NCI-H524 treated with DMSO at 0.1 percent for 48 hours (cell line): ENCODE results near the gene PRORP.
A peak's percentile ranks its signal among the peaks of the same experiment; 100 is the strongest.
"Not testable (repeated sequence)": the region's sequence is repeated elsewhere in the genome, so short reads cannot be mapped to it uniquely, and the experiment has no call there.

Experiments
- DNase-seq: peaks from one replicate; lab custom pipeline; 2025; lab: John Stamatoyannopoulos, UW

The PRORP gene

DNA sequence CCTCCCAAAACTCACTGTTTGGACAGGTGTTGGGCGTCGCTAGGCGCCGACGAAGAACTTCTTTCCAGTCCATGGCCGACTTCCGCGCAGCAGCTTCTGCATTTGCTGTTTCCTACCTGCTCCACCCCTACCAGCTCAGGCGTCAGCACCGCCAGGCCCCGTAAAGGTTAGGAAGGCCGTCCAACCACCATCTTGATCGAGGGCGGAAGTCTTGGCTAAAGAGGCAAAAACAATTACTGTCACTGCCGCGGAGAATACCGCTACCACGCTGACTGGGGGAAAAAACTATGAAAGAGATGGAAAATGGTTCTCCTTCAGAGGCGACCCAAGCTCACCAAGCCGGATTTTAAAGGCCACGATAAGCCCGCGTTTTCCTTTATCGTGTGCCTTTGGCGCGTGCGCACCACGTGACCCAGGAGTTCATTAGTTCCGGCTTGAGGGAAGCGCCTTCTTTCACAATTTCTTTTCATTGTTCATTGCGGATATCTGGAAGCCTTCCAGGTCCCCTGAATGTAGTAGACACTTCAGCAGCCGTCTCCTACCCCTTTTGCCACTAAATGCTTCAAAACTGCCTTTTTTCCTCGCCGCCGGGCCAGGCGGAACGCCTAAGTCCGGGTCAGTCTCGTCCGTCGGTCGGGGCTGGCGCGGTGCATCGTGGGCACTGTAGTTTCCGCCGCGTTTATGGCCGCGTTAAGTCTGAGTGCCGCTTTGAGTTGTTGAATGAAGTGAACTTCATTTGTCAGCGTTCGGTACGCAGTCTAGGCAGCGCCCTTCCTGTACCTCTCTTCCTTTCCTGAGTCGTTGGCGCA is at the start of gene PRORP, which contains the start of gene PPP2R3C:
Gene PRORP (plus strand): TSS at position 666 of the 809 bp plus-strand sequence. CDS start 694 bp downstream, outside the sequence.
Gene PPP2R3C (minus strand): TSS at position 104 of the 809 bp plus-strand sequence. CDS start 31 bp downstream, at position 73.
- peak; percentile 80 for DNase-seq

DNA sequence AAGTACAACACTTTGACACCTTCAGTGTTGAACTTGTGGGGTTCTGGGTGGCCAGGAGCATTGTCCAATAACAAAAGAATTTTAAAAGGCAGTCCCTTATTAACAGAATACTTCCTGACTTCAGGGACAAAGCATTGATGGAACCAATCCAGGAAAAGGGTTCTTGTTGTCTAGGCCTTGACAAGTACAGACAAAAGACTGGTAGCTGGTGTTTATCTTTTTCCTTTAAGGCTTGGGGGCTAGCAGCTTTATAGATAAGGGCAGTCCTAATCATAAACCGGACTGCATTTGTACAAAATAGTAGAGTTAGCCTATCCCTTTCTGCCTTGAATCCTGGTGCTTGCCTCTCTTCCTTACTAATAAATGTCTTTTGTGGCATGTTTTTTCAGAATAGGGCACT is 48.9 kb upstream of the PRORP start:
- no peak for DNase-seq

DNA sequence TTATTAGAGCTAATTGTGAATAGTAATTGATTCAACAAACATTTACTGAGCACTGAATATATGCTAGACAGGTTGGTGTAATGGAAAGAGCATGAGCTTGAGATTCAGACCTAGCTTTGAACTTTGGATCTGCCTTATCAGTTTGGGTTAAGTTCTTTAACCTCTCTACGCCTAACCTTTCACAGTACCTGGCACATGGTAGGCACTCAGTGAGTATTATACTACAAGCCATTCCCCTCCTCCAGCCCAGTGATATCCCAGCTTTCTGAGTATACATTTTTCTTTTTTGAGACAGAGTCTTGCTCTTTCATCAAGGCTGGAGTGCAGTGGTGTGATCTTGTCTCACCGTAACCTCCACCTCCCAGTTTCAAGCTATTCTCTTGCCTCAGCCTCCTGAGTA is 44.3 kb upstream of the PRORP start:
- no peak for DNase-seq

DNA sequence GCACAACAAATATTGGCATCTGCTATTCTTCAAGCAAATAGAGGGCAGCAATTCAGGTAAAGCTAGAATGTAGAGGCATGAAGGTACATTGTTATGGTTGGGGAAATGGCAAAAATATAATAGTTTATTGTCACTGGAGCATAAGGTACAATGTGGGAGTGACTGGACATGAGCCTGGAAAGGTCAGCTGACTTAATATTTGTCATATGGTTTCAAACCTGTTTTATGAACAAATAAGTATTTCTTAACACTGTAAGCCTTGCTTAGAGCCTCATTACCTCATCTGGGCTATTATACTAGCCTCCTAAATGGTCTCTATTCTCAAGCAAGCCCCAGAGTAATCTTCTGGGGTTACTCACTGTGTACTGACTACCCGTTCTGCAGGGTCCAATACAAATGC is 42.6 kb upstream of the PRORP start:
- DNase-seq: no peak

DNA sequence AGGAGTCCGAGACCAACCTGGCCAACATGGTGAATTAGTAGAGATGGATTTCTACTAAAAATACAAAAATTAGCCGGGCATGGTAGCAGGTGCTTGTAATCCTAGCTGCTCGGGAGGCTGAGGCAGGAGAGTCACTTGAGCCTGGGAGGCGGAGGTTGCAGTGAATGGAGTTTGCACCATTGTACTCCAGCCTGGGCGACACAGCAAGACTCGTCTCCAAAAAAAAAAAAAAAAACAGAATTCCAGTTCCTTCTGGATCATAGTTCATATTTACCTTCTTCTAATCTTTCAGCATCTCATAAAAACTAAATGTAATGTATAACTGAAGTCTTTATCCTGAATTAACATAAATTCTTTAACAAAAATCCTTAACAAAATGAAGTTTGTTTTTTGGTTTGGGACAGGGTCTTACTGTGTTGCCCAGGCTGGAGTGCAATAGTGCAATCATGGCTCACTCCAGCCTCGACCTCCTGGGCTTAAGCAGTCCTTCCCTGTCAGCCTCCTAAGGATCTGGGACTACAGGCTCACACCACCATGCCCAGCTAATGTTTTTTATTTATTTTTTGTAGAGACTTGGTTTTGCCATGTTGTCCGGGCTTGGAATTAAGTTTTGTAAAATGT is 38.7 kb upstream of the PRORP start:
- DNase-seq: no peak

GRCh38 chr14:35085441-35085840 is 36.9 kb upstream of the PRORP start:
- DNase-seq: no peak

- no peak for DNase-seq
Observed at GRCh38 chr14:35088514-35088913, 33.8 kb upstream of the PRORP start.

DNA sequence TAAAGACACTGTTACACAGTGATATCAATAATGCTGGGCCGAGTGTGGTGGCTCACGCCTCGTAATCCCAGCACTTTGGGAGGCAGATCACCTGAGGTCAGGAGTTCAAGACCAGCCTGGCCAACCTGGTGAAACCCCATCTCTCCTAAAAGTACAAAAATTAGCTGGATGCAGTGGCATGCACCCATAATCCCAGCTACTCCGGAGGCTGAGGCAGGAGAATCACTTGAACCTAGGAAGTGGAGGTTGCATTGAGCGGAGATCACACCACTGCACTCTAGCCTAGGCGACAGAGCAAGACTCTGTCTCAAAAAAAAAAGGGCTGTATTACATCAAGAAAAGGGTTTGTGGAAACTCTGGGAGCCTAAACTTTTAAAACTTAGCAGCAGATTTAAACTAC is 27.7 kb upstream of the PRORP start:
- not testable (repeated sequence) for DNase-seq

DNA sequence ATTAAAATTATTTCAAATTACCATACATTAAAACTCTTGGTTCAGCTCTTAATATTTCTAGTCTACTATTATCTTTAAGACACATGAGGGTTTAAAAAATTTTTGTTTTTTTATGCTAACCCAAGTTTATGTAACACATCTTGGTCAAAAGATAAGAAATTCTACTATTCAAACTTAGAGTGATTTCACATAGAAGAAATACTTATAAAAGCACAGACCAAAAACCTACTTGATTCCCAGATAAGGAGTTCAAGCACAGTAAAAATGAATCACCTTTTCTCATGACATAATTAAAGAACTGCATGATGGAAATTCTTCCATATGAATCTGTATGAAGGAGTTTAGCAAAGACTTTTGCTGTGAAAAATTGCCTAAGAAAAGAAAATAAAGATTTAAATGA is 14.5 kb upstream of the PRORP start:
- no peak for DNase-seq

DNA sequence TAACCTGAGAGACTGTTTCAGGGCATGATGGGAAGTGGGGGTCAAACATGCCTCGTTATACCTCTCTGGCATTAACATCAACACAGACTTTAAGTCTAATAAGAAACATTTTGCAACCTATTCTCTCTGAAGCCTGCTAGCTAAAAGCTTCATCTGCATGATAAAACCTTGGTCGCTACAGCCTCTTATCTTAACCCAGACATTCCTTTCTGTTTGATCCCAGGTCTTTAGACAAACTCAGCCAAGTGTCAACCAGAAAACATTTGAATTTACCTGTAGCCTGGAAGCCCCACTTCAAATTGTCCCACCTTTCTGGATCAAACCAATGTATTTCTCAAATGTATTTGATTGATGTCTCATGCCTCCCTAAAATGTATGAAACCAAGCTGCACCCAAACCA is 9.7 kb upstream of the PRORP start:
- DNase-seq: no peak

GRCh38 chr14:35113308-35113950 is 8.9 kb upstream of the PRORP start:
- DNase-seq: no peak

GRCh38 chr14:35114036-35114435 is 8.3 kb upstream of the PRORP start:
- DNase-seq: no peak

DNA sequence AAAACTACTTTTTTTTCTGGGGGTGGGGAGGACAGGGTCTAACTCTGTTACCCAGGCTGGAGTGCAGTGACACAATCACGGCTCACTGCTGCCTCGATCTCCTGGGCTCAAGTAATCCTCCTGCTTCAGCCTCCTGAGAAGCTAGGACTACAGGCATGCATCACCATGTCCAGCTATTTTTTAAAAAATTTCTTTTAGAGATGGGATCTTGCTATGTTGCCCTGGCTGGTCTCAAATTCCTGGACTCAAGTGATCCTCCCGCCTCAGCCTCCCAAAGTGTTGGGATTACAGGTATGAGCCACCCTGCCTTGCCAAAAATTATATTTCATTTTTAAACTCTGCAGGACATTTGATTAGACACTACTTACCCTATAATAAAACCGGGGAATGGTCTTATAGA is 6.1 kb upstream of the PRORP start:
- no peak for DNase-seq

DNA sequence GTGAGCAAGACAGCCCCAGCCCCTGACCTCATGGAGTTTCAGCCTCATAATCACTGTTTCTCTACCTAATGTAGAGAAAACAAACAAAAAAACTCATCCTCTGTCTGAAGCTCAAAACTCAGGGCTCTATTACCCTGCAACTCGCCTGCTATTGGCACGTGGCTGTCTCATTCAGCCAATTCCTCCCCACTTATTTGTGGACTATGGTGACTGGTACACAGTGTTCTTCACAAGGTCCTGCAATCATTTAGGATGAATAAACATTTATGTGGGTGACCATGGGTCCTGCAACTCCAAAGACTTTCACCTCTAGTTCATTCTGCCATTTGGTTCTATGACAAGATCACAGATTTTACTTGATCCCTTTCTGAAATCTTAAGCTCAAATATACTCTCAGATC is 5.2 kb upstream of the PRORP start:
- no peak for DNase-seq

DNA sequence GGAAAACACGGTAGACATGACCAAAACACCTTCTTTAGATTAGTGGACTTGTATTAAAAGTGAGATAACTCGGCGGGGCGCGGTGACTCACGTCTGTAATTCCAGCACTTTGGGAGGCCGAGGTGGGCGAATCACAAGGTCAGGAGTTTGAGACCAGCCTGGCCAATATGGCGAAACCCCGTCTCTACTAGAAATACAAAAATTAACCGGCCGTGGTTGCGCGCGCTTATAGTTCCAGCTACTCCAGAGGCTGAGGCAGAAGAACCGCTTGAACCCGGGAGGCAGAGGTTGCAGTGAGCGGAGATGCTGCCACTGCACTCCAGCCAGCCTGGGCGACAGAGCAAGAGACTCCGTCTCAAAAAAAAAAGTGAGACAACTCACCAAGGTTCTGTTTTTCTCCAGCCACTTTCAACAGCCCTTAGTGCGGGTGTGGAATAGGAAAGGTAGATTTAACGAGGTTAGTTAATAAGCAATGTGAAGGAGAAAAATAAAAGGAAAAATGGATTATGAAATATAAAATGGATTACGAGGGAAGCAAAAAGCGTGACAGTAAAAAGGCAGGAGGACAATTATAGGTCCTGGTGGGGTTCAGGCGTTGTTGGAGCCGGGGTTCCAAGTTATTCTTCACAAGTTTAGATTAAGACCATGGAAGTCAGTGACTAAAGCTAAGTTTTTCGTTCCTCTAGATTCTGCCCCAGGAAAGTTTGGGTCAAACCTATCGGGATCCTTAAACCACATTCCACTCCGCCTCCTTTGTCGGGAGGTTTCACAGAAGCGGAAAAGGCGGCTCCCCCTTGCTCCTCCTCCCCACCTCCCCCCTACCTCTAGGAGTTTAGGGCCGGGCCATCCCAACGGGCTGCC is 1.1 kb upstream of the PRORP start:
- DNase-seq: no peak

- DNase-seq: no peak
Observed at GRCh38 chr14:35122696-35123387, 490 bp downstream of the PRORP start.

GRCh38 chr14:35123388-35123703 is 994 bp downstream of the PRORP start:
- no peak for DNase-seq

DNA sequence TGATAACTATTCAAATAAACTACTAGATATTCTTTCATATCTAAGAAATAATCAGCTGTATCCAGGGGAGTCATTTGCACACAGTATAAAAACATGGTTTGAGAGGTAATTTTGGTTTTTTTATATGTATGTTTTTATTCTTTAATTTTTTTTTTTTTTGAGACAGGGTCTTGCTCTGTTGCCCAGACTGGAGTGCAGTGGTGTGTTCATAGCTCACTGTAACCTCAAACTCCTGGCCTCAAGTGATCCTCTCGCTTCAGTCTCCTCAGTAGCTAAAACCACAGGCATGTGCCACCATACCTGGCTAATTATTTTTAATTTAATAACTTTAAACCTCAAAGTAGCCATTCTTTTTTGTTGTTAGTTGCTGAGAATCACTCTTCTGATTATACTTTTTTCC is 1.8 kb downstream of the PRORP start:
- DNase-seq: no peak

- no peak for DNase-seq
Observed at GRCh38 chr14:35133542-35134328, 11.4 kb downstream of the PRORP start.

- DNase-seq: no peak
Observed at GRCh38 chr14:35134329-35135123, 12.2 kb downstream of the PRORP start.
